ENCODE measurements around the gene ZNF93.
"Not testable (repeated sequence)": the region's sequence is repeated elsewhere in the genome, so short reads cannot be mapped to it uniquely, and the experiment has no call there.

ZNF93 gene

DNA sequence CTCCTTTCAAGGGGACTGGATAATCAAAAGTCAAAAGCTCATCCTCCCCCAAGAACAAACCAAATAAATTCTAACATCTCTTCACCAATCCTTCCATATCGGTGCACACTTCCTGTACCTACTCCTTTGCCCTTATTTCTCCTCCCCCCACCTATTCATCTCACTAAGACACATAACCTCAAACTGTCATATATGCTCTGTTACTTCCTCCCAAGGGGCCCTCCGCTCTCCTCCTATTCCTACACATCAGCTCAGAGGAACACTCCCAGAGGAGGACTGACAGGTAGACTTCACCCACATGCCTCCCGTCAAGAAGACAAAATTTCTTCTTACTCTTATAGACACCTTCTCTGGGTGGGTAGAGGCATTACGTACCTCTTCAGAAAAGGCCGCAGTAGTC lies 48.1 kb downstream of the ZNF93 start:
- Histone ChIP-seq H3K14ac (ENCODE audit: low read length) (no peak overlapping the region), H2BK120ac (ENCODE audit: low read depth, low read length) (no peak overlapping the region), H3K4ac (ENCODE audit: low read length) (no peak overlapping the region), H4K91ac (ENCODE audit: low read depth, low read length, poor library complexity) (no peak overlapping the region), H2AK5ac (ENCODE audit: low read depth, low read length) (no peak overlapping the region), H3K36me3 (replicated peaks in 1 of 2; ENCODE audit: control insufficient read depth in 2 of 2, insufficient read depth in 2 of 2, low read length in 2 of 2) (no peaks in the 10 kb centered on the region), H3K4me3 (ENCODE audit: low read length in 2 of 2) (no peak overlapping the region), H3K9me3 (replicated peaks in 1 of 2; ENCODE audit: control insufficient read depth in 2 of 2, insufficient read depth in 1 of 2, low read depth in 1 of 2, low read length in 2 of 2) (peaks cover 3 to 8% of the 10 kb centered on the region in 2 donors), H3K4me1 (ENCODE audit: control insufficient read depth in 2 of 2, insufficient read depth in 1 of 2, low read depth in 1 of 2, low read length in 2 of 2) (no peaks in the 10 kb centered on the region), H3K23ac (ENCODE audit: low read depth, low read length, poor library complexity) (no peak overlapping the region), H3K4me2 (ENCODE audit: insufficient read depth, low read length, poor library complexity, severe bottlenecking) (no peak overlapping the region), H3K79me1 (ENCODE audit: low read depth, low read length) (no peaks in the 10 kb centered on the region), H3K27me3 (ENCODE audit: control insufficient read depth in 3 of 3, insufficient read depth in 3 of 3, low read depth in 1 of 3, low read length in 3 of 3) (no peaks in the 10 kb centered on the region), H2BK12ac (ENCODE audit: low read length) (no peak overlapping the region), H2BK5ac (ENCODE audit: low read length) (no peak overlapping the region), H4K8ac (ENCODE audit: low read depth, low read length) (no peak overlapping the region), H2BK15ac (ENCODE audit: low read length) (no peak overlapping the region), H3K9ac (ENCODE audit: low read depth, low read length, poor library complexity) (no peak overlapping the region), H3K27ac (replicated peaks; ENCODE audit: low read length) (no peak overlapping the region), H3K18ac (ENCODE audit: low read length) (no peak overlapping the region), H2AFZ (ENCODE audit: low read length) (no peak overlapping the region)
- DNase-seq (ENCODE audit: low spot score), result no peak
- WGBS, 2 donors (ENCODE audit: extremely low coverage in 2 of 2, insufficient read length in 2 of 2, insufficient replicate concordance in 1 of 2), result no CpG with 5 or more reads among the region's 5 CpGs

DNA sequence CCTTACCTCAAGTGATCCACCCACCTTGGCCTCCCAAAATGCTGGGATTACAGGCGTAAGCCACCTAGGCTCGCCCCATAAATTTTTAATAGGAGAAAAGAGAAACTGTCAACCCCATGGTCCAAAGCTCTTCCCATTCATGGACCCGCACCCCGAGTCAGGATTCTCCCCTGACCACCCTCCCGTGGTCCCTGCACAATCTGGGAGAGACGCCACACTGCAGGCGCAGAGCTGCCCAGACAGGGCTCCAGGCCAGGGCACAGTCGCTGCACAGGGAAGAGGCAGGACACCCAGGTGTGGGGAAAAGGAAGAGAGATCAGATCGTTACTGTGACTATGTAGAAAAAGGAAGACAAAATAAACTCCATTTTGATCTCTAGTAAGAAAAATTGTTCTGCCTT lies 54.5 kb downstream of the ZNF93 start:
- H4K91ac ChIP-seq (ENCODE audit: low read depth, low read length, poor library complexity), result no peak overlapping the region
- WGBS, 2 donors (ENCODE audit: extremely low coverage in 2 of 2, insufficient read length in 2 of 2, insufficient replicate concordance in 1 of 2), result no CpG with 5 or more reads among the region's 9 CpGs

DNA sequence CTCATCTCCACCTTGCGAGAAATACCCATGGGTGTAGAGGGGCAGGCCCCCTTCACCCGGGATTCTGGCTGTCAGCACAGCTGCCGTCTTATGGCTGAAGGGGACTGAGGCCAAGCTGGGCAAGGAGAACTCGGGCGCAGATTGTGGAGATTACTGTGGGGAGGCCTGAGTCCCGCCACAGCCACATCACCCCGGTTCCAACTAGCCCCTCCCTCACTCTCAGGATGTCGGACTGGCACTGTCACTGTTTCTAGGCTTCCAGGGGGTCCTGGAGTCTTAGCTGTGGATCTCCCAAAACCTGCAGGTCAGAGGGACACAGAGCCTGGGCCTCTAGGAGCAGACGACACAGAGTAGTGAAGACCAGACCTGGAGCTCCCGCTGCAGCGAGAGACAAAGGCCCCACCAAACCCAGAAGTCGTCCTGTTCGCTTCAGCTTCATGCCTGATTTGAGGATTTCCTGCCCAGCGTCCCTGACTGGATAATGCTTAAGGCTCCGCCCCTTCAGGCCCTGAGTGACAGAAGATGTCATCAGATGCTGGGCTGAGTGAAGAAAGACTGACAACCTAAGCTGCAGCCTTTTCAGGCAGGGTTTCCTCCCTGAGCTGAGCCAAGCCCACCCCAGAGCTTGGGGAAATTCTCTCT lies 55.8 kb downstream of the ZNF93 start:
- Histone ChIP-seq H3K9me3 (replicated peaks in 1 of 2; ENCODE audit: control insufficient read depth in 2 of 2, insufficient read depth in 1 of 2, low read depth in 1 of 2, low read length in 2 of 2) (no peaks in the 10 kb centered on the region), H3K27ac (replicated peaks; ENCODE audit: low read length) (no peak overlapping the region), H2AK5ac (ENCODE audit: low read depth, low read length) (no peak overlapping the region), H2BK12ac (ENCODE audit: low read length) (no peak overlapping the region), H4K91ac (ENCODE audit: low read depth, low read length, poor library complexity) (no peak overlapping the region), H3K14ac (ENCODE audit: low read length) (no peak overlapping the region), H3K9ac (ENCODE audit: low read depth, low read length, poor library complexity) (no peak overlapping the region), H3K4me2 (ENCODE audit: insufficient read depth, low read length, poor library complexity, severe bottlenecking) (no peak overlapping the region), H3K4ac (ENCODE audit: low read length) (no peak overlapping the region), H3K18ac (ENCODE audit: low read length) (no peak overlapping the region), H3K4me3 (ENCODE audit: low read length in 2 of 2) (no peak overlapping the region), H3K36me3 (replicated peaks in 1 of 2; ENCODE audit: control insufficient read depth in 2 of 2, insufficient read depth in 2 of 2, low read length in 2 of 2) (no peaks in the 10 kb centered on the region), H4K8ac (ENCODE audit: low read depth, low read length) (no peak overlapping the region), H3K4me1 (ENCODE audit: control insufficient read depth in 2 of 2, insufficient read depth in 1 of 2, low read depth in 1 of 2, low read length in 2 of 2) (no peaks in the 10 kb centered on the region), H2BK15ac (ENCODE audit: low read length) (no peak overlapping the region), H2AFZ (ENCODE audit: low read length) (peak overlapping the region; percentile 85), H3K79me1 (ENCODE audit: low read depth, low read length) (no peaks in the 10 kb centered on the region), H3K23ac (ENCODE audit: low read depth, low read length, poor library complexity) (no peak overlapping the region), H2BK120ac (ENCODE audit: low read depth, low read length) (no peak overlapping the region), H2BK5ac (ENCODE audit: low read length) (no peak overlapping the region), H3K27me3 (ENCODE audit: control insufficient read depth in 3 of 3, insufficient read depth in 3 of 3, low read depth in 1 of 3, low read length in 3 of 3) (no peaks in the 10 kb centered on the region)
- WGBS, 2 donors (ENCODE audit: extremely low coverage in 2 of 2, insufficient read length in 2 of 2, insufficient replicate concordance in 1 of 2), result no CpG with 5 or more reads among the region's 15 CpGs
- peak; percentile 56 for DNase-seq (ENCODE audit: low spot score)

More for the DNA sequence above, 54.5 kb downstream of the ZNF93 start:
- no peaks in the 10 kb centered on the region for H3K79me1 ChIP-seq (ENCODE audit: low read depth, low read length)
- no peak overlapping the region for H2BK5ac ChIP-seq (ENCODE audit: low read length)
- no peak overlapping the region for H3K23ac ChIP-seq (ENCODE audit: low read depth, low read length, poor library complexity)
- H3K9ac ChIP-seq (ENCODE audit: low read depth, low read length, poor library complexity), result no peak overlapping the region
- H3K4me2 ChIP-seq (ENCODE audit: insufficient read depth, low read length, poor library complexity, severe bottlenecking), result no peak overlapping the region
- no peak overlapping the region for H3K4me3 ChIP-seq (ENCODE audit: low read length in 2 of 2)
- H3K27ac ChIP-seq (replicated peaks; ENCODE audit: low read length), result no peak overlapping the region
- no peak overlapping the region for H3K4ac ChIP-seq (ENCODE audit: low read length)
- no peak overlapping the region for H2BK12ac ChIP-seq (ENCODE audit: low read length)
- no peak overlapping the region for H3K18ac ChIP-seq (ENCODE audit: low read length)
- H2AFZ ChIP-seq (ENCODE audit: low read length), result no peak overlapping the region
- H2BK15ac ChIP-seq (ENCODE audit: low read length), result no peak overlapping the region
- no peaks in the 10 kb centered on the region for H3K27me3 ChIP-seq (ENCODE audit: control insufficient read depth in 3 of 3, insufficient read depth in 3 of 3, low read depth in 1 of 3, low read length in 3 of 3)
- H3K4me1 ChIP-seq (ENCODE audit: control insufficient read depth in 2 of 2, insufficient read depth in 1 of 2, low read depth in 1 of 2, low read length in 2 of 2), result no peaks in the 10 kb centered on the region
- no peaks in the 10 kb centered on the region for H3K9me3 ChIP-seq (replicated peaks in 1 of 2; ENCODE audit: control insufficient read depth in 2 of 2, insufficient read depth in 1 of 2, low read depth in 1 of 2, low read length in 2 of 2)
- H3K36me3 ChIP-seq (replicated peaks in 1 of 2; ENCODE audit: control insufficient read depth in 2 of 2, insufficient read depth in 2 of 2, low read length in 2 of 2), result no peaks in the 10 kb centered on the region
- no peak overlapping the region for H2AK5ac ChIP-seq (ENCODE audit: low read depth, low read length)
- no peak overlapping the region for H2BK120ac ChIP-seq (ENCODE audit: low read depth, low read length)
- H4K8ac ChIP-seq (ENCODE audit: low read depth, low read length), result no peak overlapping the region
- no peak overlapping the region for H3K14ac ChIP-seq (ENCODE audit: low read length)
- DNase-seq (ENCODE audit: low spot score), result no peak

DNA sequence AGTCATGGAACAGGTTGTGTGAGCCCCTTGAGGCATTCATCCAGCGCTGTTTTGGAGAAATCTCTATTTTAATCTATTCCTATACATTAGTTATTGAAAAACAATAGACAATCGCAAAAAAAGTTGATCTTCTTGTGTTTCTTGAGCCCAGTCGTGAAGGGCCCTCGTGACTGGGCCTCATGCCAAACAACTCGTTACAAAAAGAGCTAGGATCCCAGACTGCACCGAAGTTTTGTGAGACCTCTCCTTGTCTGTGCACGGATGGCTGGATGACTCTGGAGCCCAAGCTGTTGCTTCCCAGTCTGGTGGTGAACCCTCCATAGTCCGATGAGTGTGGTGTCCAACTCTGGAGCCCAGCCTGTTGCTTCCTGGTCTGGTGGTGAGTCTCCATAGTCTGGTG lies 57.0 kb downstream of the ZNF93 start:
- H3K4me1 ChIP-seq (ENCODE audit: control insufficient read depth in 2 of 2, insufficient read depth in 1 of 2, low read depth in 1 of 2, low read length in 2 of 2); H3K36me3 ChIP-seq (replicated peaks in 1 of 2; ENCODE audit: control insufficient read depth in 2 of 2, insufficient read depth in 2 of 2, low read length in 2 of 2); H4K8ac ChIP-seq (ENCODE audit: low read depth, low read length); H3K18ac ChIP-seq (ENCODE audit: low read length); H2BK15ac ChIP-seq (ENCODE audit: low read length); H2BK5ac ChIP-seq (ENCODE audit: low read length); H3K9ac ChIP-seq (ENCODE audit: low read depth, low read length, poor library complexity); H3K4ac ChIP-seq (ENCODE audit: low read length); H2BK12ac ChIP-seq (ENCODE audit: low read length); DNase-seq (ENCODE audit: low spot score); H3K4me2 ChIP-seq (ENCODE audit: insufficient read depth, low read length, poor library complexity, severe bottlenecking); H4K91ac ChIP-seq (ENCODE audit: low read depth, low read length, poor library complexity); H3K23ac ChIP-seq (ENCODE audit: low read depth, low read length, poor library complexity); H2AFZ ChIP-seq (ENCODE audit: low read length); H3K9me3 ChIP-seq (replicated peaks in 1 of 2; ENCODE audit: control insufficient read depth in 2 of 2, insufficient read depth in 1 of 2, low read depth in 1 of 2, low read length in 2 of 2); H3K27me3 ChIP-seq (ENCODE audit: control insufficient read depth in 3 of 3, insufficient read depth in 3 of 3, low read depth in 1 of 3, low read length in 3 of 3); H3K27ac ChIP-seq (replicated peaks; ENCODE audit: low read length); H3K4me3 ChIP-seq (ENCODE audit: low read length in 2 of 2); H2BK120ac ChIP-seq (ENCODE audit: low read depth, low read length); H3K14ac ChIP-seq (ENCODE audit: low read length); H3K79me1 ChIP-seq (ENCODE audit: low read depth, low read length); H2AK5ac ChIP-seq (ENCODE audit: low read depth, low read length): not testable (repeated sequence)
- no CpG with 5 or more reads among the region's 8 CpGs for WGBS, 2 donors (ENCODE audit: extremely low coverage in 2 of 2, insufficient read length in 2 of 2, insufficient replicate concordance in 1 of 2)
